Mesendoderm (in vitro differentiated cells): Measurements from ENCODE around the gene GFRAL. TPM values are rescaled to one million over a fixed set of nuclear protein-coding genes. Genes with fewer than 3 reads are reported as not detected.

Experiments used
- DNase-seq: peaks from one replicate; pipeline ENCODE4 v3.0.0; 2013
- H2AK5ac ChIP-seq: 2 replicates; pipeline ENCODE4 v1.6.1; 2013; ENCODE audit warnings: low read length, inconsistent platforms
- H2BK120ac ChIP-seq: 2 replicates; pipeline ENCODE4 v1.6.1; 2013; ENCODE audit warnings: low read depth, mild to moderate bottlenecking, low read length, moderate library complexity, mixed read lengths
- H2BK15ac ChIP-seq: replicated peaks from 2 replicates; pipeline ENCODE4 v1.6.1; 2013; ENCODE audit warnings: low read depth, mild to moderate bottlenecking, moderate library complexity
- H2BK5ac ChIP-seq: 2 replicates; pipeline ENCODE4 v1.6.1; 2013; ENCODE audit warnings: low read length, inconsistent platforms
- H3K18ac ChIP-seq: 2 replicates; pipeline ENCODE4 v1.6.1; 2013; ENCODE audit warnings: mild to moderate bottlenecking, low read length, mixed read lengths
- H3K23ac ChIP-seq: one replicate; pipeline ENCODE4 v1.6.1; 2013; ENCODE audit warnings: low read length
- H3K27ac ChIP-seq: 2 replicates; pipeline ENCODE4 v1.5.1; 2013; ENCODE audit warnings: low read depth, mild to moderate bottlenecking, inconsistent platforms, low read length, moderate library complexity
- H3K27me3 ChIP-seq: 2 replicates; pipeline ENCODE4 v1.6.1; 2013; ENCODE audit warnings: low read length, control low read depth, mild to moderate bottlenecking, inconsistent platforms; ENCODE audit not compliant: insufficient read depth, poor library complexity
- H3K36me3 ChIP-seq: 2 replicates; pipeline ENCODE4 v1.6.1; 2013; ENCODE audit warnings: low read length, inconsistent platforms; ENCODE audit not compliant: control insufficient read depth, insufficient read depth
- H3K4ac ChIP-seq: one replicate; pipeline ENCODE4 v1.6.1; 2013; ENCODE audit warnings: low read depth, mild to moderate bottlenecking, low read length, moderate library complexity
- H3K4me1 ChIP-seq: 2 replicates; pipeline ENCODE4 v1.6.1; 2013; ENCODE audit warnings: low read depth, low read length, inconsistent platforms; ENCODE audit not compliant: control insufficient read depth
- H3K4me2 ChIP-seq: 2 replicates; pipeline ENCODE4 v1.6.1; 2013; ENCODE audit warnings: low read length
- H3K4me3 ChIP-seq: 2 replicates; pipeline ENCODE4 v1.5.1; 2013; ENCODE audit warnings: mild to moderate bottlenecking, low read length
- H3K56ac ChIP-seq: one replicate; pipeline ENCODE4 v1.6.1; 2013; ENCODE audit warnings: low read length
- H3K79me1 ChIP-seq: 2 replicates; pipeline ENCODE4 v1.6.1; 2013; ENCODE audit warnings: low read length, inconsistent platforms
- H3K79me2 ChIP-seq: 2 replicates; pipeline ENCODE4 v1.6.1; 2013; ENCODE audit warnings: mild to moderate bottlenecking, low read length; ENCODE audit not compliant: control insufficient read depth, insufficient read depth
- H3K9ac ChIP-seq: 2 replicates; pipeline ENCODE4 v1.6.1; 2013; ENCODE audit warnings: low read length, inconsistent platforms
- H4K5ac ChIP-seq: one replicate; pipeline ENCODE4 v1.6.1; 2013; ENCODE audit warnings: low read length
- H4K8ac ChIP-seq: one replicate; pipeline ENCODE4 v1.6.1; 2013; ENCODE audit warnings: low read depth, mild to moderate bottlenecking, control low read depth, low read length, moderate library complexity
- WGBS: extraction: QIAGEN DNeasy Blood & Tissue Kit; methylation state at CpG from one replicate; pipeline ENCODE4 v1.1.7; 2013; ENCODE audit warnings: low lambda C conversion rate, missing lambda C conversion rate; ENCODE audit not compliant: insufficient coverage; ENCODE audit errors: extremely low coverage; 5-methylcytosine and 5-hydroxymethylcytosine counted together
- polyA plus RNA-seq, 2 experiments: library from polyadenylated mRNA; stranded (reverse); fragments of 200-250 nt; gene quantifications; one replicate each; pipeline ENCODE4 v1.2.3, GENCODE V29; 2013

GFRAL gene, protein sequence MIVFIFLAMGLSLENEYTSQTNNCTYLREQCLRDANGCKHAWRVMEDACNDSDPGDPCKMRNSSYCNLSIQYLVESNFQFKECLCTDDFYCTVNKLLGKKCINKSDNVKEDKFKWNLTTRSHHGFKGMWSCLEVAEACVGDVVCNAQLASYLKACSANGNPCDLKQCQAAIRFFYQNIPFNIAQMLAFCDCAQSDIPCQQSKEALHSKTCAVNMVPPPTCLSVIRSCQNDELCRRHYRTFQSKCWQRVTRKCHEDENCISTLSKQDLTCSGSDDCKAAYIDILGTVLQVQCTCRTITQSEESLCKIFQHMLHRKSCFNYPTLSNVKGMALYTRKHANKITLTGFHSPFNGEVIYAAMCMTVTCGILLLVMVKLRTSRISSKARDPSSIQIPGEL
- polyA plus RNA-seq (2013, experiment 1 of 2) = not detected
- not detected for polyA plus RNA-seq (2013, experiment 2 of 2)

DNA sequence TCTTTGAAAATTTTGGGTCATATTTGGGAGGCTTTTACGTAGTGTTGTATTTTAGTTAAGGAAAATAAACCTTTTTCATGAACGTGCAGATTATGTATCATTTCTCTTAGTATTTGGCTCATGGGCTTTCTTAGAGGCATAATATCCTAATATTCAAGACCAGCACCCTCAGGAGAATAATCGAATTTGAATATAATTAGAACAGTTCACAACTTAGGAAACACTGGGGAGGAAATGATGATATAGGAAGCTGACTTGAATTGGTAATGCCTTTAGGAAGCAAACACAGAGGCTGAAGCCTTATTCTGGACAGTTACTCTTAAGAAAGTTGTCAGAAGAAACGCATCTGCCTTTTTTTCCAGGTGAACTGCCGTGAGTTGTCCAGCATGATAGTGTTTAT is at the start of gene GFRAL:
GFRAL (plus strand) TSS at position 301 of the 400 bp plus-strand sequence; CDS start at position 387, 86 bp downstream.
- Histone ChIP-seq H3K18ac (no peak within 1 kb of the TSS), H4K8ac (no peak within 1 kb of the TSS), H3K4ac (no peak within 1 kb of the TSS), H3K4me1 (no peaks in the 10 kb centered on the region), H2AK5ac (no peak within 1 kb of the TSS), H2BK120ac (no peak within 1 kb of the TSS), H3K79me1 (no peaks in the 10 kb centered on the region), H3K9ac (no peak within 1 kb of the TSS), H3K4me3 (no peak within 1 kb of the TSS), H3K4me2 (no peak within 1 kb of the TSS), H3K27me3 (no peaks in the 10 kb centered on the region), H3K36me3 (no peaks in the 10 kb centered on the region), H4K5ac (no peak within 1 kb of the TSS), H3K79me2 (no peaks in the 10 kb centered on the region), H3K23ac (no peak within 1 kb of the TSS), H2BK5ac (no peak within 1 kb of the TSS), H2BK15ac (no peak within 1 kb of the TSS), H3K27ac (no peak within 1 kb of the TSS), H3K56ac (no peak within 1 kb of the TSS)
- 100% methylated on average over 1 of the region's 5 CpGs for WGBS
- no peak for DNase-seq

DNA sequence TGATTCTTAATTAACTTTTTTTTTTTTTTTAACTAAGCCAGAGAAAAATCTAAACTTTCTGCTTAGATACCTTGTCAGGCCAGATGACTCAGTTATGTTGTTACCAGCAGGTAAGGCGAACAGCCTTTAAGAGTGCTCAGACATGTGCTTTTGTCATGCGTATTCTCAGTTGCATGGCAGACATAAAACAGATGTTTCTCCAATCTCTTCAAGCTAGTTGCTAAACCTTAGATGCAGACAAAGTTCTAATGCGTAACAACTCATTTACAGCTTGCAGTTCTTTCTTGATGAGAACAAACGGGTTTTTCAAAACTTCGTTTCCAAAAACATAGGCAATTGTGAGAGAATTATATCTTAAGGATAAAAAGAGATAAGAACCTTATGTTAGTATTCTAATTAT is 49.6 kb upstream of the GFRAL start:
- no peak overlapping the region for H3K4me2 ChIP-seq
- DNase-seq = peak; percentile 82
- H4K8ac ChIP-seq = no peak overlapping the region
- no peak overlapping the region for H3K4me3 ChIP-seq
- no CpG with 5 or more reads among the region's 5 CpGs for WGBS
- H4K5ac ChIP-seq = no peak overlapping the region
- no peaks in the 10 kb centered on the region for H3K79me2 ChIP-seq
- H2BK120ac ChIP-seq = no peak overlapping the region
- H3K4me1 ChIP-seq = peaks cover 3% of the 10 kb centered on the region
- H3K9ac ChIP-seq = no peak overlapping the region
- no peak overlapping the region for H3K23ac ChIP-seq
- no peak overlapping the region for H3K27ac ChIP-seq
- no peaks in the 10 kb centered on the region for H3K36me3 ChIP-seq
- peak overlapping the region; percentile 6 for H3K56ac ChIP-seq
- no peak overlapping the region for H3K4ac ChIP-seq
- no peak overlapping the region for H2AK5ac ChIP-seq
- no peaks in the 10 kb centered on the region for H3K79me1 ChIP-seq
- no peak overlapping the region for H2BK5ac ChIP-seq
- no peaks in the 10 kb centered on the region for H3K27me3 ChIP-seq
- no peak overlapping the region for H2BK15ac ChIP-seq
- no peak overlapping the region for H3K18ac ChIP-seq

DNA sequence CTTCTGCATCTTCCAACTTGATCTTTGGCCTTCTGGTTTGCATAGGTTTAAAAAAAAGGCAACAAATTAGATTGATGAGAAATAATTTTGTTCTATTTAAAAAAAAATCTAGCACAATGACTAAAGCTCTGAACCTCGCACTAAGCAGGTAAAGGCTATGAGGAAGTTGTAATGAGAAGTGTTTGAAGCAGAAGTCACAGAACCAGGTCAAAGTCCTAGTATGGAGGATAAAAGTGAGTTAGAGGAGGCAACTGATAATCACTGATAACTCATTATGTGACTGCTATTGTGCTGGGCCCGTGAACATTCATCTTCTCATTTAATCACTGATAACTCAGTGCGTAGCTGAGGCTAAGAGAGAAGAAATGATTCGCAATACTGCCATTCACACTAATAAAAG is 46.1 kb upstream of the GFRAL start:
- no peak overlapping the region for H4K8ac ChIP-seq
- peak; percentile 24 for DNase-seq
- WGBS = no CpG with 5 or more reads among the region's 4 CpGs

DNA sequence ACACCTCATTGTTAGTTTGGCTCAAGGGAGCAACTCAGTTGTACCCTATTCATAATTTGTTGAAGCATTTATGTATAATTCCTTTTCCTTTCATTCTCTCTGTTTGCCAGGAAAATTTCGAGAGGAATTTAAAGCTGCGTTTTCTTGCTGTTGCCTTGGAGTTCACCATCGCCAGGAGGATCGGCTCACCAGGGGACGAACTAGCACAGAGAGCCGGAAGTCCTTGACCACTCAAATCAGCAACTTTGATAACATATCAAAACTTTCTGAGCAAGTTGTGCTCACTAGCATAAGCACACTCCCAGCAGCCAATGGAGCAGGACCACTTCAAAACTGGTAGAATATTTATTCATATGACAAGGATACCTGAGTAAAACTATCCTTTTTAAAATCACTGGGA is 45.2 kb upstream of the GFRAL start:
- Histone ChIP-seq H3K27me3 (no peaks in the 10 kb centered on the region), H3K23ac (no peak overlapping the region), H4K8ac (no peak overlapping the region), H3K4me1 (peaks cover 3% of the 10 kb centered on the region), H4K5ac (no peak overlapping the region), H3K9ac (no peak overlapping the region), H3K4ac (no peak overlapping the region), H3K79me1 (no peaks in the 10 kb centered on the region), H3K4me2 (no peak overlapping the region), H2AK5ac (no peak overlapping the region), H2BK120ac (no peak overlapping the region), H3K18ac (no peak overlapping the region), H3K79me2 (no peaks in the 10 kb centered on the region), H3K36me3 (no peaks in the 10 kb centered on the region), H3K27ac (no peak overlapping the region), H2BK5ac (no peak overlapping the region), H3K4me3 (no peak overlapping the region), H2BK15ac (no peak overlapping the region), H3K56ac (no peak overlapping the region)
- no CpG with 5 or more reads among the region's 6 CpGs for whole genome bisulfite sequencing
- peak; percentile 71 for DNase-seq

More for the DNA sequence above, 46.1 kb upstream of the GFRAL start:
- Histone ChIP-seq H3K4me1 (peaks cover 3% of the 10 kb centered on the region), H3K4me2 (no peak overlapping the region), H4K5ac (no peak overlapping the region), H3K18ac (no peak overlapping the region), H2AK5ac (no peak overlapping the region), H2BK15ac (no peak overlapping the region), H3K27ac (no peak overlapping the region), H3K27me3 (no peaks in the 10 kb centered on the region), H3K4me3 (no peak overlapping the region), H2BK5ac (no peak overlapping the region), H3K79me2 (no peaks in the 10 kb centered on the region), H3K36me3 (no peaks in the 10 kb centered on the region), H3K79me1 (no peaks in the 10 kb centered on the region), H3K4ac (no peak overlapping the region), H3K23ac (no peak overlapping the region), H2BK120ac (no peak overlapping the region), H3K9ac (no peak overlapping the region), H3K56ac (no peak overlapping the region)

DNA sequence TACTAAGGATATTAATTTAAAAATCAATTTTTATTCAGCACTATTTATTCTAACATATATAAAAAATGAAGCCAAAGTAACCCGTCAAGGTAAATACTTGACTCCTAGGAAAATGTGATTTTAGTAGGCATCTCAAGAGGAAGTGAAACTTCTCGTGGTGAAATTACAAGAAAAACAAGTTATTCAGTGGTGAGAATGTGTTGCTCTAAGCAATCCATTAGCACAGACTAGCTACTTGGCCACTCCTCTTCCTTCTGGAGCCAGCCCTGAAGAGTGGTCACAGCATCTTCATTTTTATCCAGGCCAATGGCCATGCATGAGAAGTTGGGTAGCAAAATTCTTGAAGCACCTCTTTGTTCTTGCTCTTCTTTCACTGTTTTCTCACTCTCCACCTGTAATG is 40.4 kb upstream of the GFRAL start:
- Histone ChIP-seq H3K4me1 (no peaks in the 10 kb centered on the region), H3K18ac (no peak overlapping the region), H2BK15ac (no peak overlapping the region), H2BK5ac (no peak overlapping the region), H3K79me2 (no peaks in the 10 kb centered on the region), H3K36me3 (no peaks in the 10 kb centered on the region), H2BK120ac (no peak overlapping the region), H3K79me1 (no peaks in the 10 kb centered on the region), H3K27me3 (no peaks in the 10 kb centered on the region), H3K23ac (no peak overlapping the region), H3K27ac (no peak overlapping the region), H3K56ac (no peak overlapping the region), H4K5ac (no peak overlapping the region), H3K4me3 (no peak overlapping the region), H3K9ac (no peak overlapping the region), H2AK5ac (no peak overlapping the region), H3K4me2 (no peak overlapping the region), H4K8ac (no peak overlapping the region), H3K4ac (no peak overlapping the region)
- no CpG with 5 or more reads among the region's 2 CpGs for WGBS
- no peak for DNase-seq

DNA sequence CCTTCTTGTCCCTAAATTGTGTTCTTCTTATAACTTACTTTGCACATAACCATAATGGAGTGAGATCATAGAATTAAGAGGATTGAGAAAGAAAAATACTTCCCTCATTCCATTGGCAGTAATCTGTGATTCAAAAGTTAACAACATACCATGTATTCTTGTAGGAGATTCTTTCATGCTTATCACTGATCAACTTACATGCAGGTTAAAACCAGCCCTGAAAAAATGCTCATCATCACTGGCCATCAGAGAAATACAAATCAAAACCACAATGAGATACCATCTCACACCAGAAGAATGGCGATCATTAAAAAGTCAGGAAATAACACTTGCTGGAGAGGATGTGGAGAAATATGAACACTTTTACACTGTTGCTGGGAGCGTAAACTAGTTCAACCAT is 36.5 kb upstream of the GFRAL start:
- Histone ChIP-seq H3K18ac (no peak overlapping the region), H3K23ac (no peak overlapping the region), H2AK5ac (no peak overlapping the region), H2BK120ac (no peak overlapping the region), H3K4me3 (no peak overlapping the region), H3K79me1 (no peaks in the 10 kb centered on the region), H3K4ac (no peak overlapping the region), H3K4me1 (no peaks in the 10 kb centered on the region), H3K27ac (no peak overlapping the region), H2BK5ac (no peak overlapping the region), H4K8ac (no peak overlapping the region), H3K4me2 (no peak overlapping the region), H3K9ac (no peak overlapping the region), H4K5ac (no peak overlapping the region), H2BK15ac (no peak overlapping the region), H3K36me3 (no peaks in the 10 kb centered on the region), H3K56ac (no peak overlapping the region), H3K27me3 (no peaks in the 10 kb centered on the region), H3K79me2 (no peaks in the 10 kb centered on the region)
- no CpG with 5 or more reads among the region's 2 CpGs for WGBS
- DNase-seq = no peak
